A549 (cell line): ENCODE data around the gene PPP1R37.

Experiments used
- CBX2 ChIP-seq: fragments of 200-600 bp; sonication (generic); IDR thresholded peaks from 2 replicates; pipeline ENCODE4 v1.6.1; 2016; ENCODE audit warnings: low read depth, mild to moderate bottlenecking, borderline replicate concordance
- EP300 ChIP-seq, 2 experiments: fragments of >200 bp; sonication (Bioruptor Twin); formaldehyde crosslinking; IDR thresholded peaks; 2 replicates in 1 of 2; 3 replicates in 1 of 2; pipeline ENCODE4 v1.6.1; 2016 to 2017
- ESRRA ChIP-seq: fragments of 150-350 bp; IDR thresholded peaks from 2 replicates; pipeline ENCODE4 v1.6.1; 2014; ENCODE audit warnings: mild to moderate bottlenecking, low read length, borderline replicate concordance
- HDAC2 ChIP-seq: fragments of 200-600 bp; sonication (generic); IDR thresholded peaks from 2 replicates; pipeline ENCODE4 v1.6.1; 2016
- NR3C1 ChIP-seq: fragments of >200 bp; sonication (Bioruptor Twin); formaldehyde crosslinking; IDR thresholded peaks from 3 replicates; pipeline ENCODE4 v1.6.1; 2017
- POLR2A ChIP-seq: IDR thresholded peaks from 2 replicates; pipeline ENCODE4 v1.6.1; 2012; ENCODE audit warnings: mild to moderate bottlenecking, low read length
- RAD21 ChIP-seq, 2 experiments: fragments of >200 bp in 1 of 2; sonication (Bioruptor Twin) in 1 of 2; formaldehyde crosslinking in 1 of 2; IDR thresholded peaks in 1 of 2; conservative IDR thresholded peaks in 1 of 2; 2 replicates in 1 of 2; 3 replicates in 1 of 2; pipeline ENCODE4 v1.6.1; 2012 to 2018; ENCODE audit warnings: inconsistent platforms in 1 of 2
- RFX5 ChIP-seq: fragments of 450-650 bp; IDR thresholded peaks from 2 replicates; pipeline ENCODE4 v1.7.1; 2014; ENCODE audit warnings: antibody characterized with exemption, mild to moderate bottlenecking, moderate library complexity
- TF ChIP-seq, protein P1 (sequence below): fragments of >200 bp; sonication (Bioruptor Twin); formaldehyde crosslinking; IDR thresholded peaks from 3 replicates; pipeline ENCODE4 v1.5.1; 2016
- TF ChIP-seq, protein P2 (sequence below): fragments of 150-350 bp; IDR thresholded peaks from 2 replicates; pipeline ENCODE4 v1.6.1; 2014; ENCODE audit warnings: low read depth, mild to moderate bottlenecking, low read length
- TF ChIP-seq, protein P3 (sequence below): fragments of 200-600 bp; sonication (generic); IDR thresholded peaks from 2 replicates; pipeline ENCODE4 v1.6.1; 2016; ENCODE audit warnings: antibody characterized with exemption, mild to moderate bottlenecking, moderate library complexity
- TF ChIP-seq, protein P4 (sequence below): IDR thresholded peaks from 2 replicates; pipeline ENCODE4 v1.6.1; 2012

DNA sequence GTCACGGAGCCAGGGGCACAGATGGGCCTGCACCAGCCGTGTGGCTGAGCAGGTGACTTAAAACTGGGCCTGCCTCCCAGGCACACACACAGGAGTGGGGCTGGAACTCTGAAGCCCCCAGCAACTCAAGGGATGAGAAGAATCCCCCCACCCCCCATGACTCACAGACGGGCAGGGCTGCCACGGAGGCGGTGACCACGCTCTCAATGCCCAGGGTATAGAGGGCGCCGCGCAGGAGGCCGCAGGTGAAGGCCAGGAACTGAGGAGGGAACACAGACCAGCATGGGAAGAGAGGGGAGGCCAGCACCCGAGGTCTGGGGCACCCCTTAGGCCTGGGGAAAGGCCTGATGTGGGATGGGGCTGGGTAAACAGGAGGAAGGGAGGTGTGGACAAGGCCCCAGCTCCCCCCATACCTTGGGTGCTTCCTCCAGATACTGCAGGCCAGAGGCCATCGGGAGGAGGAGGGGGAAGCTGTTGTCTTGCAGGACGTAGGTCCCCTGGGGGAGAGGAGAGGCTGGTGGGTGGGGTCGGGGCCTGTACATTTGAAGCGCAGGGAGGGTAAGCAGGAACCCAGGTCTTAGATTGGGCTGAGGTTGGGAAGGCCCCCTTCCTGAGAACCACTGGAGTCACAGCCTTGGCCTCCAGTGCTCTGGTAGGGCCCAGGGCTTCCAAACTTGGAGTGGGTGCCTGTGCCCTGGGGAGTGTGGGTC lies 70.9 kb downstream of the PPP1R37 start:
- no peak for TF ChIP-seq EP300 (IDR thresholded peaks at IDR 0.05)
- TF ChIP-seq NR3C1, result no peak
- TF ChIP-seq, protein P1, sequence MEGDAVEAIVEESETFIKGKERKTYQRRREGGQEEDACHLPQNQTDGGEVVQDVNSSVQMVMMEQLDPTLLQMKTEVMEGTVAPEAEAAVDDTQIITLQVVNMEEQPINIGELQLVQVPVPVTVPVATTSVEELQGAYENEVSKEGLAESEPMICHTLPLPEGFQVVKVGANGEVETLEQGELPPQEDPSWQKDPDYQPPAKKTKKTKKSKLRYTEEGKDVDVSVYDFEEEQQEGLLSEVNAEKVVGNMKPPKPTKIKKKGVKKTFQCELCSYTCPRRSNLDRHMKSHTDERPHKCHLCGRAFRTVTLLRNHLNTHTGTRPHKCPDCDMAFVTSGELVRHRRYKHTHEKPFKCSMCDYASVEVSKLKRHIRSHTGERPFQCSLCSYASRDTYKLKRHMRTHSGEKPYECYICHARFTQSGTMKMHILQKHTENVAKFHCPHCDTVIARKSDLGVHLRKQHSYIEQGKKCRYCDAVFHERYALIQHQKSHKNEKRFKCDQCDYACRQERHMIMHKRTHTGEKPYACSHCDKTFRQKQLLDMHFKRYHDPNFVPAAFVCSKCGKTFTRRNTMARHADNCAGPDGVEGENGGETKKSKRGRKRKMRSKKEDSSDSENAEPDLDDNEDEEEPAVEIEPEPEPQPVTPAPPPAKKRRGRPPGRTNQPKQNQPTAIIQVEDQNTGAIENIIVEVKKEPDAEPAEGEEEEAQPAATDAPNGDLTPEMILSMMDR, result no peak
- TF ChIP-seq CBX2, result no peak
- no peak for TF ChIP-seq RAD21 (conservative IDR thresholded peaks at IDR 0.05 in 1 of 2, IDR thresholded peaks at IDR 0.05 in 1 of 2)
- TF ChIP-seq, protein P2, sequence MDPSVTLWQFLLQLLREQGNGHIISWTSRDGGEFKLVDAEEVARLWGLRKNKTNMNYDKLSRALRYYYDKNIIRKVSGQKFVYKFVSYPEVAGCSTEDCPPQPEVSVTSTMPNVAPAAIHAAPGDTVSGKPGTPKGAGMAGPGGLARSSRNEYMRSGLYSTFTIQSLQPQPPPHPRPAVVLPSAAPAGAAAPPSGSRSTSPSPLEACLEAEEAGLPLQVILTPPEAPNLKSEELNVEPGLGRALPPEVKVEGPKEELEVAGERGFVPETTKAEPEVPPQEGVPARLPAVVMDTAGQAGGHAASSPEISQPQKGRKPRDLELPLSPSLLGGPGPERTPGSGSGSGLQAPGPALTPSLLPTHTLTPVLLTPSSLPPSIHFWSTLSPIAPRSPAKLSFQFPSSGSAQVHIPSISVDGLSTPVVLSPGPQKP, result no peak
- TF ChIP-seq, protein P3, sequence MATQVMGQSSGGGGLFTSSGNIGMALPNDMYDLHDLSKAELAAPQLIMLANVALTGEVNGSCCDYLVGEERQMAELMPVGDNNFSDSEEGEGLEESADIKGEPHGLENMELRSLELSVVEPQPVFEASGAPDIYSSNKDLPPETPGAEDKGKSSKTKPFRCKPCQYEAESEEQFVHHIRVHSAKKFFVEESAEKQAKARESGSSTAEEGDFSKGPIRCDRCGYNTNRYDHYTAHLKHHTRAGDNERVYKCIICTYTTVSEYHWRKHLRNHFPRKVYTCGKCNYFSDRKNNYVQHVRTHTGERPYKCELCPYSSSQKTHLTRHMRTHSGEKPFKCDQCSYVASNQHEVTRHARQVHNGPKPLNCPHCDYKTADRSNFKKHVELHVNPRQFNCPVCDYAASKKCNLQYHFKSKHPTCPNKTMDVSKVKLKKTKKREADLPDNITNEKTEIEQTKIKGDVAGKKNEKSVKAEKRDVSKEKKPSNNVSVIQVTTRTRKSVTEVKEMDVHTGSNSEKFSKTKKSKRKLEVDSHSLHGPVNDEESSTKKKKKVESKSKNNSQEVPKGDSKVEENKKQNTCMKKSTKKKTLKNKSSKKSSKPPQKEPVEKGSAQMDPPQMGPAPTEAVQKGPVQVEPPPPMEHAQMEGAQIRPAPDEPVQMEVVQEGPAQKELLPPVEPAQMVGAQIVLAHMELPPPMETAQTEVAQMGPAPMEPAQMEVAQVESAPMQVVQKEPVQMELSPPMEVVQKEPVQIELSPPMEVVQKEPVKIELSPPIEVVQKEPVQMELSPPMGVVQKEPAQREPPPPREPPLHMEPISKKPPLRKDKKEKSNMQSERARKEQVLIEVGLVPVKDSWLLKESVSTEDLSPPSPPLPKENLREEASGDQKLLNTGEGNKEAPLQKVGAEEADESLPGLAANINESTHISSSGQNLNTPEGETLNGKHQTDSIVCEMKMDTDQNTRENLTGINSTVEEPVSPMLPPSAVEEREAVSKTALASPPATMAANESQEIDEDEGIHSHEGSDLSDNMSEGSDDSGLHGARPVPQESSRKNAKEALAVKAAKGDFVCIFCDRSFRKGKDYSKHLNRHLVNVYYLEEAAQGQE, result no peak
- TF ChIP-seq, protein P4, sequence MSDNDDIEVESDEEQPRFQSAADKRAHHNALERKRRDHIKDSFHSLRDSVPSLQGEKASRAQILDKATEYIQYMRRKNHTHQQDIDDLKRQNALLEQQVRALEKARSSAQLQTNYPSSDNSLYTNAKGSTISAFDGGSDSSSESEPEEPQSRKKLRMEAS, result no peak
- TF ChIP-seq HDAC2, result no peak
- no peak for TF ChIP-seq POLR2A
- TF ChIP-seq ESRRA, result no peak
- no peak for TF ChIP-seq RFX5
